Kidney (tissue), 14 donors: Measurements from ENCODE around the gene CKMT1B. TPM values are rescaled to one million over a fixed set of nuclear protein-coding genes. Genes with fewer than 3 reads are reported as not detected.
A peak's percentile ranks its signal among the peaks of the same experiment; 100 is the strongest.
"Not testable (repeated sequence)": the region's sequence is repeated elsewhere in the genome, so short reads cannot be mapped to it uniquely, and the experiment has no call there.

Source experiments
- DNase-seq, 5 donors: peaks; one replicate each; pipeline ENCODE4 v3.0.0-alpha.2; 2013 to 2020
- FAIRE-seq: peaks from 2 replicates; lab custom pipeline; 2012; peaks lifted over from hg19 to GRCh38; lab: Jason Lieb, UNC
- H3K27ac ChIP-seq, 2 donors: one replicate each; pipeline ENCODE4 v1.7.0; 2013; ENCODE audit warnings: low read depth in 2 of 2, low read length in 2 of 2, inconsistent platforms in 1 of 2
- H3K27me3 ChIP-seq: one replicate; pipeline ENCODE4 v1.7.1; 2013; ENCODE audit warnings: low read length, inconsistent platforms; ENCODE audit not compliant: control insufficient read depth, insufficient read depth
- H3K36me3 ChIP-seq, 3 donors: one replicate each; pipeline versions ENCODE4 v1.7.0 to v1.7.1; 2013; ENCODE audit warnings: low read length in 3 of 3, control low read depth in 1 of 3, inconsistent platforms in 1 of 3; ENCODE audit not compliant: insufficient read depth in 3 of 3, control insufficient read depth in 2 of 3
- H3K4me1 ChIP-seq, 3 donors: one replicate each; pipeline versions ENCODE4 v1.7.0 to v1.7.1; 2013; ENCODE audit warnings: low read length in 3 of 3, inconsistent platforms in 1 of 3, low read depth in 1 of 3; ENCODE audit not compliant: control insufficient read depth in 2 of 3, insufficient read depth in 2 of 3
- H3K4me3 ChIP-seq, 3 donors: one replicate each; pipeline versions ENCODE4 v1.7.0 to v1.8.1; 2013; ENCODE audit warnings: low read length in 3 of 3, control low read depth in 1 of 3, inconsistent platforms in 1 of 3
- H3K9ac ChIP-seq, 3 donors: one replicate each; pipeline versions ENCODE4 v1.7.0 to v1.7.1; 2013; ENCODE audit warnings: low read length in 3 of 3, control low read depth in 1 of 3, inconsistent platforms in 1 of 3
- H3K9me3 ChIP-seq, 3 donors: one replicate each; pipeline versions ENCODE4 v1.7.0 to v1.7.1; 2013; ENCODE audit warnings: low read length in 3 of 3, control low read depth in 1 of 3, inconsistent platforms in 1 of 3; ENCODE audit not compliant: control insufficient read depth in 2 of 3, insufficient read depth in 1 of 3
- intact Hi-C: fragments of 100-400 bp; cut with DNase I; formaldehyde crosslinking; loops from one replicate; pipeline ENCODE4 v1.11.1; 2022
- polyA plus RNA-seq: library from polyadenylated mRNA; stranded (reverse); fragments of 350-450 nt; fragmentation: Illumina TruSeq; extraction: RNeasy Lipid Tissue Mini Kit (QIAGEN cat#74804); gene quantifications from one replicate; pipeline ENCODE4 v1.2.3, GENCODE V29; 2014; ENCODE audit warnings: low read depth, low replicate concordance; ENCODE audit not compliant: insufficient read depth
- total RNA-seq: library from RNA; stranded (reverse); fragmentation: NEBNext Ultra II Directional; extraction: Animal tissue kit (Norgen Biotek cat#: 25700); gene quantifications from one replicate; pipeline ENCODE4 v1.2.1, GENCODE V29; 2021
- TF ChIP-seq, protein P1 (sequence below): IDR thresholded peaks from 3 replicates; pipeline ENCODE4 v1.5.1; 2012; ENCODE audit warnings: mild to moderate bottlenecking, moderate library complexity, borderline replicate concordance; ENCODE audit not compliant: insufficient read depth; ENCODE audit errors: extremely low read depth
- donor health status: control.
- donor health status: control.
- donor health status: control.
- donor health status: control.
- donor health status: control.
- donor health status: DM: yes; HTN: yes; CAD: no.
- donor health status: Normal renal cell carcinoma (clear cell type).

Gene CKMT1B
- total and polyA plus RNA-seq, 2 donors from 2014 or later, result 9.2 to 14.5 TPM

DNA sequence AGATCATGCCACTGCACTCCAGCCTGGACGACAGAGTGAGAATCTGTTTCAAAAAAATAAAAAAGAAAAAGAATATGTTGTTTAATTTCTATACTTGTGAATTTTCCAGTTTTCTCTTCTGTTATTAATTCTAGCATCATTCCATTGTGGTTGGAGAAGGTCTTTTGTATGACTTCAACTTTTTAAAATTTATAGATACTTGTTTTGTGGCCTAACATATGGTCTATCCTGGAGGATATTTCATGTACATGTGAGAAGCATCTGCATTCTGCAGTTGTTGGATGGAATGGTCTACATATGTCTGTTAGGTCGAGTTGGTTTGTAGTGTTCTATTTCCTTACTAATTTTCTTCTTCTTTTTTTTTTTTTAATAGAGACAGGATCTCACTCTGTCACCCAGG, 40.8 kb upstream of the CKMT1B start:
- FAIRE-seq (no peak), DNase-seq (no peak)
- Histone ChIP-seq H3K9ac (no peak overlapping the region), H3K27ac (no peak overlapping the region), H3K4me1 (no peaks in the 10 kb centered on the region), H3K36me3 (no peaks in the 10 kb centered on the region), H3K27me3 (no peaks in the 10 kb centered on the region), H3K4me3 (no peak overlapping the region), H3K9me3 (no peaks in the 10 kb centered on the region)
- TF ChIP-seq, protein P1, sequence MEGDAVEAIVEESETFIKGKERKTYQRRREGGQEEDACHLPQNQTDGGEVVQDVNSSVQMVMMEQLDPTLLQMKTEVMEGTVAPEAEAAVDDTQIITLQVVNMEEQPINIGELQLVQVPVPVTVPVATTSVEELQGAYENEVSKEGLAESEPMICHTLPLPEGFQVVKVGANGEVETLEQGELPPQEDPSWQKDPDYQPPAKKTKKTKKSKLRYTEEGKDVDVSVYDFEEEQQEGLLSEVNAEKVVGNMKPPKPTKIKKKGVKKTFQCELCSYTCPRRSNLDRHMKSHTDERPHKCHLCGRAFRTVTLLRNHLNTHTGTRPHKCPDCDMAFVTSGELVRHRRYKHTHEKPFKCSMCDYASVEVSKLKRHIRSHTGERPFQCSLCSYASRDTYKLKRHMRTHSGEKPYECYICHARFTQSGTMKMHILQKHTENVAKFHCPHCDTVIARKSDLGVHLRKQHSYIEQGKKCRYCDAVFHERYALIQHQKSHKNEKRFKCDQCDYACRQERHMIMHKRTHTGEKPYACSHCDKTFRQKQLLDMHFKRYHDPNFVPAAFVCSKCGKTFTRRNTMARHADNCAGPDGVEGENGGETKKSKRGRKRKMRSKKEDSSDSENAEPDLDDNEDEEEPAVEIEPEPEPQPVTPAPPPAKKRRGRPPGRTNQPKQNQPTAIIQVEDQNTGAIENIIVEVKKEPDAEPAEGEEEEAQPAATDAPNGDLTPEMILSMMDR, result no peak
- intact Hi-C loops, result no loop called here

DNA sequence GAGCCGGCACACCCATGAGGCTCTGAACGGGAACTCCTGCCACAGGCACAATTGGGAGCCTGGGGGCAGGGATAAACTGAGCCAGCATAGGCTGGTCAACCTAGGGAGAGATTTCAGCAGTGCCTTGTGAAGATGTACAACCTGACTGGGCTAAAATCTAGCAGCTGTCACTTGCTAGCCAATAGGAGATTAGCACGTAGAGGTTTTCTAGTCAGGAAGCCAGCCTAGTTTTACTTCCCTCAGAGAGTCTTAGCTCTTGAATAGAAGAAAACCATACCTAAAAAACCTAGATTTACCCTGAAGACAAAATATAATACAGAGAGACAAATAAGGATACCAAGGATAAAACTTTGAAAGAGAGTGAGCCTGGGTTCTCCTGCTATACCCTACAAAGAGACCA, 31.1 kb upstream of the CKMT1B start:
- H3K27me3 ChIP-seq, H3K4me1 ChIP-seq, H3K4me3 ChIP-seq, H3K36me3 ChIP-seq, FAIRE-seq, intact Hi-C loops, H3K9me3 ChIP-seq, H3K9ac ChIP-seq, H3K27ac ChIP-seq, DNase-seq: not testable (repeated sequence)

DNA sequence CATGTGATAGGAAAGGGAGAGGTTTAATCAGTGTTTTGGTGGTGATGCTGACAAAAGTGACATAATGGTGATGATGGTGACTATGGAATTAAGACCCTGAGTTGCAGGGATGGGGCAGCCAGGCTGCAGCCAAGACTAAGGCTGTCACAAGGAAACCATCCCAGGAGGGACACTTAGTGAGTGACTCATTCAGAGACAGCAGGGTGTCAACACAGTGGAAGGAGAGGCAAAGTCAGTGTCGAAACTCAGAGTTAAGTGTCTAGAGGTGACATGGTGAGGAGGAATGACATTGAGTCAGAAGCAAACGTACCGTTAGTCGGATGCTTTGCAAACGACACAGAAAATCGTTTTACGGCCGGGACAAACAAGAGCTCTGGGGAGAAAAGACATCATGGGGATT, 30.0 kb upstream of the CKMT1B start:
- DNase-seq, H3K9me3 ChIP-seq, H3K36me3 ChIP-seq, intact Hi-C loops, H3K27me3 ChIP-seq, H3K4me3 ChIP-seq, H3K27ac ChIP-seq, H3K9ac ChIP-seq, FAIRE-seq, H3K4me1 ChIP-seq: not testable (repeated sequence)

DNA sequence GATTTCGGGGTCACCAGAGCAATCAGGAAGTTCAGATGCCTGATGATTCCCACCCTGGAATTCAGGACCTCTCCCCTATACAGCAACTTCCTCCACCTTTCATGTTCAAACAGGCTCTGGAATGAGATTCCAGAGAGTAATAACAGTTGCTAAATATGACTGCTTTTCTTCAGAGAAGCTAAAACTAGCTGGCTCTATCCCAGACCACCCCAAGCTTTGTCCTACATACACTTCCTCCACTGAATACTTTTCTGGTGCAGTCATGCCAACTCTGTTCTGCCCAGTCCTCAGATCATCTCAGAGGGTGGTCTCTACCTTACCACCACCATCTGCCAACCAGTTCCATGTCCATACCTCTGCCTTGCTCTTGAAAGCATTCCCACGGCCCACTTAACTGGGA, 27.2 kb upstream of the CKMT1B start:
- H3K4me1 ChIP-seq, FAIRE-seq: not testable (repeated sequence)

DNA sequence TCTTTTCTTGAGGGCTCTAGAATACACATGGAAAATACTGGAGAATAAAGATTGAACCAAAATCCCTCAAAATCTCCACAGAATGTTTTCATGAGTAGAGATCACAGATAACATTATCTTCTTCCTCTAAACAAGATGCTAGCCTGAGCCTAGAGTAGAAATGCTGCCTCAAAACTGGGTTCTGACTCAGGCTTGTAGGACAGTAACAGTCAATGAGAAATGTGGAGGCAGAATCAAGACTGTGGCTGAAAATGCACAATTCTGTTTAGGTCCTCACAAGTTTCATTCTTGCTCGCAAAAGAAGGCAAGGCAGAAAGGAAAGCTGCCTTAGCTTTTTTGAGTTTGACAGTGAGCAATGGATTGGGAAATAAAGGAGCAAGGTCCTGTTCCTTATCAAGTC, 19.2 kb upstream of the CKMT1B start:
- H3K36me3 ChIP-seq, DNase-seq, H3K4me1 ChIP-seq, FAIRE-seq, H3K4me3 ChIP-seq, H3K27me3 ChIP-seq, H3K9me3 ChIP-seq, H3K27ac ChIP-seq, H3K9ac ChIP-seq, intact Hi-C loops: not testable (repeated sequence)

More for the DNA sequence above, 27.2 kb upstream of the CKMT1B start:
- intact Hi-C loops, H3K27me3 ChIP-seq, H3K9me3 ChIP-seq, H3K4me3 ChIP-seq, H3K36me3 ChIP-seq, H3K27ac ChIP-seq, H3K9ac ChIP-seq, DNase-seq: not testable (repeated sequence)

DNA sequence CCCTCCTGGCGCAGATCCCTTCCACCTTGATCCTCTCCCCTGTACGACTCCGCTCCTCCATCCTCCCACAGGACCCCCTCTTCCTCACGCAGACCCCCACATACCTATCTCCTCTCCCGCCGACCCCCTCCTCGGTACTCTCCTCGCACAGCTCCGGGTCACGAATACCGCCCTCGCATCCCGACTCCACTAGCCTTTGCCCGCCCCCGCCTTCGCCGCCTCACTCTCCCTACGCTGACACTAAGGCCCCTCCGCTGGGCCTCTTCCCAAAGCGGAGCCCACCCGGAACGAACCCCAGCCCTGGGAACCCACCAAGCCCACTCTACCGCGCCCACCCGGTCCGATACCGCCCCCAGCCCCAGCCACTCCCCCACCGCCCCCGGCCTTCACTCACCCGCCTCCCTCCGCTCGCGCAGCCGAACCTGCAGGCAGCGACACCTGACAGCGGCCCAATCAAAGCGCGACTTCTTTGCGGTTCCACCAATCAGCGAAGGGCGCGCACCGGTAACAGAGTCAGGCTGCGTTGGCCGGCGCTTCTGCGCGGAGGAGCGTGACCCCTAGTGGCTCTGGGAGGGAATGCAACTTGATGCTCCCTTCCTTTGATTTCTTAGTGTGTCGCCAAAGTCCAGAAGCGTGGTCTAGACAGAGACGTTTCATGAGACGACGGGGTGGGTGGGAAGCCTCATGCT, 3.9 kb upstream of the CKMT1B start, which contains the start of gene PPIP5K1:
TSS of gene PPIP5K1 (minus strand) at position 431 of the 689 bp plus-strand sequence. CDS start 5,704 bp downstream, outside the sequence.
- H3K4me3 ChIP-seq, H3K27ac ChIP-seq, H3K9ac ChIP-seq, intact Hi-C loops, DNase-seq, H3K4me1 ChIP-seq, H3K9me3 ChIP-seq, H3K27me3 ChIP-seq, H3K36me3 ChIP-seq: not testable (repeated sequence)
- peak; percentile 73 for FAIRE-seq

DNA sequence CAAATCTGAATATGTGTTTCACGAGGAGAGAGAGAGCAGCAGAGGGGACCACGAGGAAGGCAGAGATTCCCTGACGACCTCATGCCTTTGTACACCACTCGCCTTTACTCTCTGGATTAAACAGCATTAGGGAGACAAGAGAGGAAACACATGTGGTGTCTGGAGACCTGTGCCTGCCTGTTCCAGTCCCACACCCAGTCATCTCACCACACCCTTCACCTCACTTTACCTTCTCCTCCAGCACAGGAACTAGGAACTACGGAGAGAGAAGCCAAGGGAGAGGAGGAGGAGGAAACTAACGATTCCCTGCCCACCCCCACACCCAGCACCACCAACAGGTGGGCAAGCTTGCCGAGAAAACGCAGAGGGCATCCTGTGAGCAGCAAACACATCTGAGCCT, 986 bp upstream of the CKMT1B start:
- H3K27ac ChIP-seq, H3K27me3 ChIP-seq, DNase-seq, FAIRE-seq, H3K9me3 ChIP-seq, H3K4me3 ChIP-seq, H3K4me1 ChIP-seq, intact Hi-C loops, H3K36me3 ChIP-seq, H3K9ac ChIP-seq: not testable (repeated sequence)

DNA sequence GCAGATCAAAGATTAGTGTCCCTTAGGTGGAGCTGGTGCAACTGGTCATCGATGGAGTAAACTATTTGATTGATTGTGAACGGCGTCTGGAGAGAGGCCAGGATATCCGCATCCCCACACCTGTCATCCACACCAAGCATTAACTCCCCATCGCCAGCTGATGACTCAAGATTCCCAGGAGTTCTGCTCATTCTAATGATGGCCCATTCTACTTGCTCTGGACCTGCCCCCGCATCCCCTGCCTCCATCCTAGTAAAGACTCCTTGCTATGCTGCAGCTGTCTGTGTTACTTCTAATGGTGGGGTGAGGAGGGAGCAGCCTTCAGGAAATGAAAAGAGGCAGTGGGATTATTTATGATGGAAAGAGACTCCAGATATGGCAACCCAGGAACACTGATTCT, 5.3 kb downstream of the CKMT1B start:
- H3K27ac ChIP-seq, H3K4me3 ChIP-seq, FAIRE-seq, H3K9me3 ChIP-seq, intact Hi-C loops, H3K27me3 ChIP-seq, H3K4me1 ChIP-seq, H3K36me3 ChIP-seq, DNase-seq, H3K9ac ChIP-seq: not testable (repeated sequence)
